Mucosa of descending colon (tissue), 3 donors: Measurements from ENCODE around the gene TMEM52. TPM values are rescaled to one million over a fixed set of nuclear protein-coding genes. Genes with fewer than 3 reads are reported as not detected.

Experiments used
- ATAC-seq: fragments of 200-7000 bp; cut with Tn5 transposase; one replicate; pipeline ENCODE4 v1.9.1; 2020; ENCODE audit warnings: mild to moderate bottlenecking, moderate library complexity
- DNase-seq, 3 donors: peaks; one replicate each; pipeline ENCODE4 v3.0.0-alpha.2; 2020
- H3K36me3 ChIP-seq: fragments of 200-600 bp; one replicate; pipeline ENCODE4 v1.8.0; 2021; ENCODE audit warnings: low read depth, mild to moderate bottlenecking
- H3K4me1 ChIP-seq: fragments of 200-600 bp; one replicate; pipeline ENCODE4 v1.8.0; 2021; ENCODE audit warnings: low read depth, mild to moderate bottlenecking
- H3K4me3 ChIP-seq: fragments of 200-600 bp; one replicate; pipeline ENCODE4 v1.8.0; 2021; ENCODE audit warnings: mild to moderate bottlenecking
- H3K9me3 ChIP-seq: fragments of 200-600 bp; one replicate; pipeline ENCODE4 v1.8.0; 2021; ENCODE audit warnings: mild to moderate bottlenecking
- intact Hi-C, 2 donors: fragments of 100-400 bp; cut with DNase I in 1 of 2; cut with micrococcal nuclease in 1 of 2; formaldehyde crosslinking; loops; one replicate each; pipeline versions ENCODE4 v1.11.0 to v1.11.1; 2022; cut with DNase I, micrococcal nuclease
- total RNA-seq, 3 donors: library from RNA; stranded (reverse); fragmentation: NEBNext Ultra II Directional in 2 of 3; extraction: Animal tissue kit (Norgen Biotek cat#: 25700) in 2 of 3; gene quantifications; one replicate each; pipeline versions ENCODE4 v1.2.1 to v1.2.4, GENCODE V29; 2021 to 2023
- TF ChIP-seq, protein P1 (sequence below): fragments of 200-600 bp; IDR thresholded peaks from one replicate; pipeline ENCODE4 v1.8.0; 2022; ENCODE audit warnings: antibody characterized with exemption, mild to moderate bottlenecking
- donor health status: DM: no; HTN: no; CAD: no; lungs with moderate emphysema.
- donor health status: DM: no; HTN: no; CAD: no.
- donor health status: DM: no; HTN: yes; CAD: no.

The TMEM52 gene
- total RNA-seq, 3 donors from 2014 or later = 1.8 to 4.0 (median 3.0) TPM

DNA sequence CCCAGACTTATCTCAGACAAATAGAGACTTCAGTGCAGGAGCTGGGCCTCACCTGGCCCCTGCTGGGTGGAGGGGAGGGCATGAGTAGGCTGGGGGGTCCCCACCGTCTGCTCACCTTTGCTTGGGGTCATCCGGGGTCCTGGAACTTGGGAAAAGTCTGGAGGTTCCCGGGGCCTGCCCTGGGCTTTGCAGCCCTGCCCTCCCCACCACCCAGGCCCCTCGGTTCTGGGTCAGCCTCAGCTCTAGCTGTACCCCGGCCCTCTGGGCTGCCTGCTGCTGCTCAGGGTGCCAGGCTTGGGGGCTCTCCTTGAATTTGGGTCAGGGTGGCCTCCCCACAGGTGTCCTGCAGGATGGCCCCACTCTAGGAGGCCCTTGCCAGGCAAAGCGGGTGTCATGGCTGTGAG is 2.4 kb upstream of the TMEM52 start:
- Histone ChIP-seq H3K9me3 (no peaks in the 10 kb centered on the region), H3K4me1 (peaks cover 27% of the 10 kb centered on the region), H3K4me3 (no peak overlapping the region), H3K36me3 (peaks cover 4% of the 10 kb centered on the region)
- ATAC-seq (no peak), DNase-seq (no peak)
- TF ChIP-seq, protein P1, sequence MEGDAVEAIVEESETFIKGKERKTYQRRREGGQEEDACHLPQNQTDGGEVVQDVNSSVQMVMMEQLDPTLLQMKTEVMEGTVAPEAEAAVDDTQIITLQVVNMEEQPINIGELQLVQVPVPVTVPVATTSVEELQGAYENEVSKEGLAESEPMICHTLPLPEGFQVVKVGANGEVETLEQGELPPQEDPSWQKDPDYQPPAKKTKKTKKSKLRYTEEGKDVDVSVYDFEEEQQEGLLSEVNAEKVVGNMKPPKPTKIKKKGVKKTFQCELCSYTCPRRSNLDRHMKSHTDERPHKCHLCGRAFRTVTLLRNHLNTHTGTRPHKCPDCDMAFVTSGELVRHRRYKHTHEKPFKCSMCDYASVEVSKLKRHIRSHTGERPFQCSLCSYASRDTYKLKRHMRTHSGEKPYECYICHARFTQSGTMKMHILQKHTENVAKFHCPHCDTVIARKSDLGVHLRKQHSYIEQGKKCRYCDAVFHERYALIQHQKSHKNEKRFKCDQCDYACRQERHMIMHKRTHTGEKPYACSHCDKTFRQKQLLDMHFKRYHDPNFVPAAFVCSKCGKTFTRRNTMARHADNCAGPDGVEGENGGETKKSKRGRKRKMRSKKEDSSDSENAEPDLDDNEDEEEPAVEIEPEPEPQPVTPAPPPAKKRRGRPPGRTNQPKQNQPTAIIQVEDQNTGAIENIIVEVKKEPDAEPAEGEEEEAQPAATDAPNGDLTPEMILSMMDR = no peak
- intact Hi-C loops = no loop called here

DNA sequence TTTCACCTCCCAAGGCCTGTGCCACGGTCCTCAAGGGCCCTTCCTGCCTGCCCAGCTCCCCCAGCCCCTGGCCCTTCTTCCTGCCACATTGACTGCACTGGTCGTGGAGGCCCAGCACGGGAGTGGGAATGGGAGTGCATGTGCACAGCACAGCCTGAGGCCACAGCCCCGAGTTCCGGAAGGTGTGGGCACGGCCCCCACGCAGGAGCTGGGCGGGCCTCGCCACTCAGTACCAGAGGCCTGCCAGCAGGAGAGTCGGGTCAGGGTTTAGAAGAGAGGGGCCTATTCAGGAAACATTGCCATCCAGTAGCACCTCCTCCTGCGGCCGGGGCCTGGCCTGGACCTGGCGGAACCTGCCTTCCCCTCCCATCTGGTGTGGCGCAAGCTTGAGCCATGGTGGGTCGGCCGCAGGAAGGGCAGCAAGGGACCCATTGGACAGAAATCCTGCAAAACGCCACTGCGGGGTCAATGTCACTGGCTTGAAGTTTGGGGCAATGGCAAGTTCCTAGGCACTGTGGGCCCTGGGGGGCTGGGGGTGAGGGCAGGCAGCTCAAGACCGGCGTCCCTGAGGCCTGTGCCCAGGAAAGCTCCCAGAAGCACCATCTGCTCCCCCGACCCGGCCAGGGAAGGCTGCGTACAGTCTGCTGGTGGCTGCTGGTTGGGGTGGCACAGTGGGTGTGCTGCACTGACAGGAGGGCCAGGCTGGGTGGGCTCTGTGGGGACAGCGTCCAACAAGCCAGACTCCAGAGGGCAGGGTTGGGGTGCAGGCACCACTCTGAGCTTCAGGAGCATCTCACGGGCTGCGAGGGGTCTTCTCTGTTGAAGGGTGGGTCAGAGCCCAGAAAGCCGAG is 1.8 kb upstream of the TMEM52 start:
- Histone ChIP-seq H3K4me1 (peaks cover 32% of the 10 kb centered on the region), H3K4me3 (no peak overlapping the region), H3K36me3 (peaks cover 4% of the 10 kb centered on the region), H3K9me3 (no peaks in the 10 kb centered on the region)
- DNase-seq (peak in 1 of 3 donors; percentile 69), ATAC-seq (no peak)
- TF ChIP-seq, protein P1 = no peak
- intact Hi-C loops = no loop called here

DNA sequence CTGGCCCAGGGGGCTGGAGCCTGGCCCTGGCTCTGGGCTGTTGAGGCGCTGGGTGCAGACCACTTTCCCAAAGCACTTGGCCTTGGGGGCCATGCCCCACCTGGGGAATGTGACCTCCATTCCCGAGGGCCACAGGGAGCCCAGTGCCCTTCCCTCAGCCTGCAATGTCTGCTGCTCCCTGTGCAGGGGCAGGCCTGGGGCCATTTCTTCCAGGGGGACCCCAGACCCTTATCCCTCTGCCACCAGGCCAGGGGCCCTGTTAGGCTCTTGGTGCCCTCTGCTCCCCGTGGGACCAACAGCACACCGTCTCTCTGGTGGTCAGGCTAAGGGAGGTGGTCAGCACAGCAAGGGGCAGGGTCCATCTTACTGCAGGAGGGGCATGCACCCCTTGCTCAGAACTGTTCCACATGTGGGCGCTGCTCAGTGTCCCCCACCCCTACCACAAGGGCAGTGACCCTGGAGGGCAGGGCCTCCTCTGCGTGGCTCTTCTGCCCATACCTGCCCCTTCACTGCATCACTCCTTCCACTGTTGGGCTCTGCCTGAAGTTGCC is 1.1 kb upstream of the TMEM52 start:
- no peak for ATAC-seq
- Histone ChIP-seq H3K9me3 (no peaks in the 10 kb centered on the region), H3K4me1 (peaks cover 34% of the 10 kb centered on the region), H3K4me3 (no peak overlapping the region), H3K36me3 (peaks cover 4% of the 10 kb centered on the region)
- peak in 1 of 3 donors; percentile 72 for DNase-seq
- TF ChIP-seq, protein P1 = no peak
- intact Hi-C loops = no loop called here

DNA sequence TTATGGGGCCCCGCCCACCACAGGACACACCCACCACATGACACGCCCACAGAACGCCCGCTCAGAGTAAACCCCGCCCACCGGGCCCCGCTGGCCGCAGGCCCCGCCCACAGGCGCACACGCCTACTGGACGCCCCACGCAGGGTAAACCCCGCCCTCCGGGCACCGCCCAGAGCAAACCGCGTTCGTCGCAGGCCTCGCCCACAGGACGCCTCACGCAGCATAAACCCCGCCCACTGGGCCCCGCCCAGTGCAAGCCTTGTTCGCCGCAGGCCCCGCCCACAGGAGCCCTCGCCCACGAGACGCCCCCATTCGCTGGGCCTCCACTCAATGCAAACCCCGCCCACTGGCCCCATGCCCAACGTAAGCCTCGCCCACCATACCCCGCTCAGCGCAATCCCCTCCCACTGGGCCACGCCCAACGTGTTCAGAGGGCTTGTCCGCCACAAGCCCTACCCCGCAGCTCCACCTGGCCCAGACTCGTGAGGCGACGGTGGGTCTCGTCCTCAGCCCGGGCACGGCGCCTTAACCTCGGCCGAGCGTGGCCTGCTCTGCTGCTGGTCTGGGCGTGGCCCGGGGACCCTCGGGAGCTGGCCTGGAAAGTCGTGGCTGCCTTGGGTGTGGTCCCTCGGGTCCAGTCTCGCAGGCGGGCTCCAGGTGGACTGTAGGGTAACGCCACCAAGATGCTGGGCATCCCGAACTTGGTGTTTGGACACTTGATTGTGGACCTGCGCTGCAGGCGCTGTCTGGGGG is 401 bp upstream of the TMEM52 start:
- intact Hi-C loops = loop anchor here in 1 of 2 donors (10.0 kb wide), 1 partner anchor 225 kb away; the partner anchor contains the start of gene SLC35E2B
- Histone ChIP-seq H3K4me1 (peaks cover 34% of the 10 kb centered on the region), H3K4me3 (peak overlapping the region; percentile 25), H3K9me3 (no peaks in the 10 kb centered on the region), H3K36me3 (peaks cover 4% of the 10 kb centered on the region)
- ATAC-seq = peak; percentile 87
- DNase-seq = peak; percentile 100
- TF ChIP-seq, protein P1 = no peak

DNA sequence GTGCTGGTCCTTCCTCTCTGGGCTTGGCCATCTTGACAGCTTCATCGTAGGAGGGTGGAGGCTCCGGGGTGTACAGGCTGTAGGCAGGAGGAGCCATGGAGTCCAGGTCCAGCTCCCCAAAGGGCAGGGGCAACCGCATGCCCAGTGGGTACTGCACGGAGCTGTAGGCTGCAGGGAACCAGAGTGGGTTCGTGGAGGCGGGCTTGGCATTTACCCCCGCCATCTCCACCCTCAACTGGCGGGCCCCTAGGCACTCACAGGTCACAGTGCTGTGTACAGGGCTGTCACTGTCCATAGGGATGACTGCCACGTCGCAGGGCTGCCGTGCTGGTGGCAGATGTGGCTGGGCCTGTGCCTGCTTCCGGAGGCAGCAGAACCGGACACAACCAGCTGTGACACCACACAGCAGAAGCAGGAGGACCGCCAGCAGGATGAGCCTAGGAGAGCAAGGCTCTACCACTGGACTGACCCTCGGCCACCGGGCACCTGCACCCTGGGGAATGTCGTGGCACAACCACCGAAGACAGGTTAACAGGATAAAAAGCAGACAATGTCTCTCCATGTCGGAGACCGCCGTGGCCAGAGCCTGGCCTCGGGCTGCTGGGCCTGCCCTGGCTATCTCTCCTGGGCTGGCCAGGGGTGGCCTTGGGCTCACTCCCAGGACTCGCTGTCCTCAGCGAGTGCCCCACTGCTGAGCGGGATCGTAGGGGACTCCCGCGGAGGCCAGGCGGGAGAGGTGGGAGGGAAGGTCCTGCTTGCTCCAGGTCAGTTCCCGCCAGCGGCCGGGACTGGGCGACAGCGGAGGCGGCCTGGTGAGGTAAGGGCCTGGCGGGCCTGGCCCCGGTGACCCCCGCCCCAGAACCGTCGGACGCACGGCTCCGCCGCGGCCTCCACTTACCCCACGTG is 831 bp downstream of the TMEM52 start:
- ATAC-seq (no peak), DNase-seq (peak in 2 of 3 donors; percentile 37 to 69)
- H3K4me1 ChIP-seq = peaks cover 28% of the 10 kb centered on the region
- H3K4me3 ChIP-seq = no peak overlapping the region
- H3K9me3 ChIP-seq = no peaks in the 10 kb centered on the region
- TF ChIP-seq, protein P1 = no peak
- H3K36me3 ChIP-seq = peaks cover 4% of the 10 kb centered on the region
- intact Hi-C loops = loop anchor here in 1 of 2 donors (10.0 kb wide), 1 partner anchor 223 kb away; the partner anchor contains the start of gene SLC35E2B
